ENCODE data around the gene MNX1.

Gene MNX1

GRCh38 chr7:157041514-157042277, 31.2 kb upstream of the MNX1 start:
- H3K4me3 ChIP-seq (replicated peaks; ENCODE audit: low read depth, low read length), result no peak overlapping the region
- no peak for TF ChIP-seq CTCF (IDR thresholded peaks at IDR 0.05; ENCODE audit: low read length, missing control alignments)
- DNase-seq (ENCODE audit: low read depth), result no peak

GRCh38 chr7:157041004-157041403, 30.5 kb upstream of the MNX1 start:
- H3K4me3 ChIP-seq (replicated peaks; ENCODE audit: low read depth, low read length), result no peak overlapping the region
- no peak for DNase-seq (ENCODE audit: low read depth)
- TF ChIP-seq CTCF (IDR thresholded peaks at IDR 0.05; ENCODE audit: low read length, missing control alignments), result no peak

- no peak overlapping the region for H3K4me3 ChIP-seq (replicated peaks; ENCODE audit: low read depth, low read length)
- TF ChIP-seq CTCF (IDR thresholded peaks at IDR 0.05; ENCODE audit: low read length, missing control alignments), result no peak
- DNase-seq (ENCODE audit: low read depth), result no peak
Observed at GRCh38 chr7:157037635-157038034, 27.2 kb upstream of the MNX1 start.

- no peak overlapping the region for H3K4me3 ChIP-seq (replicated peaks; ENCODE audit: low read depth, low read length)
- no peak for DNase-seq (ENCODE audit: low read depth)
- no peak for TF ChIP-seq CTCF (IDR thresholded peaks at IDR 0.05; ENCODE audit: low read length, missing control alignments)
Observed at GRCh38 chr7:157037028-157037427, 26.6 kb upstream of the MNX1 start.

GRCh38 chr7:157035979-157036378, 25.5 kb upstream of the MNX1 start:
- no peak for TF ChIP-seq CTCF (IDR thresholded peaks at IDR 0.05; ENCODE audit: low read length, missing control alignments)
- DNase-seq (ENCODE audit: low read depth), result no peak
- no peak overlapping the region for H3K4me3 ChIP-seq (replicated peaks; ENCODE audit: low read depth, low read length)

GRCh38 chr7:157035302-157035701, 24.8 kb upstream of the MNX1 start:
- no peak overlapping the region for H3K4me3 ChIP-seq (replicated peaks; ENCODE audit: low read depth, low read length)
- TF ChIP-seq CTCF (IDR thresholded peaks at IDR 0.05; ENCODE audit: low read length, missing control alignments), result no peak
- no peak for DNase-seq (ENCODE audit: low read depth)
